ENCODE measurements around the gene CRB2.

CRB2 gene

DNA sequence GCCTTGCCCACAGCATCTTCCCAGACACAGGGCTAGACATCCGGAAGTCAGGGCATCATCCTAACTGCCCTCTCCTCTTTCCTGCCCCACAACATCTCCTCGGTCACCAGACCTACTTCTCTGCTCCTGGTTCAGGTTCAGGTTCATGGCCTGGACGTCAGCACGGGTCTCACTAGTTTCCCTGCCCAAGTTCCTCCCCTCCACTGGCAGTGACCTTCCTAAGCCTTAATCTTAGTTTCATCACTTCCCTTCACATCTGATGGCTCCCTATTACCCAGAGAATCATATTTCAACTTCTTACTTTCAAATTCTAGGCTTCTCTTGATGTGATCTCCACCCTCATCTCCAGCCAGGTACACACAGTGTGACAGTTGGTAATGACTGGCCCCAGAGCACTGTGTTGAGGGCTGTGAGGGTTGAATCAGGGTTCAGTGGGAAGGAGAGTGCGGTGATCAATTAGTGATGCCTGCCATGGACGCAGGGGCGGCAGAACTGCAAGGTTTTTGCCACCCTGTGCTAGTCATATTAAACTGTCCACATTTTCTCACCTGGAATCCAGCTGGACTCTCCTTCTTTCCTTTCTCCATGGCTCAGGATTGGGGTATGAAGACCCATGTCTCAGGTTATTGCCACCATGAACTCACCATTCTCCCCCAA lies 34.3 kb upstream of the CRB2 start:
- Histone ChIP-seq H3K36me3 (replicated peaks; ENCODE audit: insufficient read depth, low read length) (no peaks in the 10 kb centered on the region), H3K9me2 (replicated peaks; ENCODE audit: insufficient read depth, low read length) (no peaks in the 10 kb centered on the region), H3K79me2 (ENCODE audit: low read length) (no peaks in the 10 kb centered on the region), H3K9ac (ENCODE audit: low read length) (peak overlapping the region; percentile 50; the same call in 1 of the 2 replicates), H3K9me3 (replicated peaks; ENCODE audit: insufficient read depth, low read length) (no peaks in the 10 kb centered on the region), H3F3A (ENCODE audit: insufficient read depth, low read length) (peaks cover 10% of the 10 kb centered on the region), H3K4me1 (ENCODE audit: low read length) (peaks cover 41% of the 10 kb centered on the region), H3K27me3 (replicated peaks; ENCODE audit: insufficient read depth, low read length) (no peaks in the 10 kb centered on the region), H3K4me2 (ENCODE audit: low read depth, low read length) (peak overlapping the region; percentile 88), H3K27ac (ENCODE audit: low read length) (peak overlapping the region; percentile 85), H3K4me3 (ENCODE audit: low read length) (peak overlapping the region; percentile 34), H2AFZ (ENCODE audit: low read length) (peak overlapping the region; percentile 70), H4K20me1 (ENCODE audit: insufficient read depth, low read length) (no peaks in the 10 kb centered on the region)
- DNase-seq, result peak; percentile 3
- TF ChIP-seq EZH2 (optimal IDR thresholded peaks at IDR 0.05; ENCODE audit: low read depth, low read length) (no peak), EZH2phosphoT487 (IDR thresholded peaks at IDR 0.05; ENCODE audit: low read length) (no peak)
- TF ChIP-seq, protein P1, sequence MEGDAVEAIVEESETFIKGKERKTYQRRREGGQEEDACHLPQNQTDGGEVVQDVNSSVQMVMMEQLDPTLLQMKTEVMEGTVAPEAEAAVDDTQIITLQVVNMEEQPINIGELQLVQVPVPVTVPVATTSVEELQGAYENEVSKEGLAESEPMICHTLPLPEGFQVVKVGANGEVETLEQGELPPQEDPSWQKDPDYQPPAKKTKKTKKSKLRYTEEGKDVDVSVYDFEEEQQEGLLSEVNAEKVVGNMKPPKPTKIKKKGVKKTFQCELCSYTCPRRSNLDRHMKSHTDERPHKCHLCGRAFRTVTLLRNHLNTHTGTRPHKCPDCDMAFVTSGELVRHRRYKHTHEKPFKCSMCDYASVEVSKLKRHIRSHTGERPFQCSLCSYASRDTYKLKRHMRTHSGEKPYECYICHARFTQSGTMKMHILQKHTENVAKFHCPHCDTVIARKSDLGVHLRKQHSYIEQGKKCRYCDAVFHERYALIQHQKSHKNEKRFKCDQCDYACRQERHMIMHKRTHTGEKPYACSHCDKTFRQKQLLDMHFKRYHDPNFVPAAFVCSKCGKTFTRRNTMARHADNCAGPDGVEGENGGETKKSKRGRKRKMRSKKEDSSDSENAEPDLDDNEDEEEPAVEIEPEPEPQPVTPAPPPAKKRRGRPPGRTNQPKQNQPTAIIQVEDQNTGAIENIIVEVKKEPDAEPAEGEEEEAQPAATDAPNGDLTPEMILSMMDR (IDR thresholded peaks at IDR 0.05; ENCODE audit: low read length), result no peak

DNA sequence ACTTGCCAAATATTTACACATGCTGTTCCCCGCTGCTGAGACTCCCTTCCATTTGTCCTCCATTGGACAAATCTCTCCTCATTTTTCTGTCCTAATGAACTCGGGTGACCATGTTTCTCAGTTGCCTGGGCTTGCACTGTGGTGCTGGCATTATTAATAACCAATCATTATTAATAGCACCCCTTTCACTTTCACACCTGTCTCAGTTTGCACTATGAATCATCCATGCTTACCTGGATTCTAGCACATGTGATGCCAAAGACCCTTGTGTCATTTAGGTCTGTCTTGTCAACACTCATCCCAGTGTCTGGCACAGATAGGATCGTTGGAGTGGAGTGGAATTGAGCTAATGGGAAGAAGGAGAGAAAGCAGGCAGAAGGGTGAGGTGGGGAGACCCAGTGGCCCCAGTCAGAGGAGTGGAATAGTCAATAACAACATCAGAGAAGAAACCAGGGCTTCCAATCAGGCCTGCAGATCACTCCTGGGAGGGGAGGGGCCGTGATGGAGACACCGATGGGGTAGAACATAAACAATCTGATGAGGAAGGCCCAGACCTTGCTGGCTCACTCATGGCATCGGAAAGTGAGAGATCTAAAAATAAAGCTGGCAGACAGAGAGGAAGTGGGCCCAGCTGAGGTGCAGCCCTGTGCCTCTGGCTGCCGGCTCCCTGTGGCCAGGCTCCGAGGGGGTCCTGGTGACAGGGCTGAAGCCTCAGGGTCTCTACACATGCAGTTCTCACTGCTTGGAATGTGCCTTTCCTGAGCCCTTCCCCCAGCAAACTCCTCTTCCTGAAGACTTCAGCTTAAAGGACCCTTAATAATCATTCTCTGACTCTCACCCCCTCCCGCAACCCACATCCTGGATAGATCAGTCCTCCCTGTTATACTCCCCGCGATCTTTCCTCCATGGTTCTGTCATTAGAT lies 33.5 kb upstream of the CRB2 start:
- H2AFZ ChIP-seq (ENCODE audit: low read length), result peak overlapping the region; percentile 70

DNA sequence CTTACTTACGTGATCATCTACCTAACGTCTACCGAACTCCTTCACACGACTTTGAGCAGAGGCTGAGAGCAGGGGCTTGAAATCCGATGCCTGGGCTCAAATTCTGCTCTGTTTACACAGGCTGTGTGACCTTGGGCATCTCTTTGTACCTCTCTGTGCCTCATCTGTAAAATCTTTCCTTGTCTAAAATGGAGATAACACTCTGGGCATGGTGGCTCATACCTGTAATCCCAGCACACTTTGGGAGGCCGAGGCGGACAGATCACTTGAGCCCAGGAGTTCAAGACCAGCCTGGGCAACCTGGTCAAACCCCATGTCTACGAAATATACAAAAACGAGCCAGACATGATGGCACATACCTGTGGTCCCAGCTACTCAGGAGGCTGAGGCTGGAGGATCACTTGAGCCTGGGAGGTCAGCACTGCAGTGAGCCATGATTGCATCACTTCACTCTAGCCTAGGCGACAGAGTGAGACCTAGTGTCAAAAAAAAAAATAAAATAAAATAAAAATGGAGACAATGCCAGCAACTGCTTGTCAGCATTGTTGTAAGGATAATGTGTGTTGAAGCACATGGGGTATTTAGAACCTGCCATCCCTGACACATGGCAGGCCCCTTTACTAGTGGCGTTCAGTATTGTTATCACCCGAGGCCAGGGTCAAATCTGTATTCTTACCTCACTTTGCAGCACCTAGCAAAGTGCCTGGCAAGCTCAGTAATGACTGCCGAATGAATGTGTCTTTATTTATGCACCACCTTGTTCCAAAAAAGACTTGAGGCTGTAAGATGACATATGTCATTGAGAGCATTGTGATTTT lies 32.6 kb upstream of the CRB2 start:
- Histone ChIP-seq H3K4me3 (ENCODE audit: low read length) (peak overlapping the region; percentile 34), H3K4me1 (ENCODE audit: low read length) (peaks cover 43% of the 10 kb centered on the region), H3K4me2 (ENCODE audit: low read depth, low read length) (peak overlapping the region; percentile 88), H3K79me2 (ENCODE audit: low read length) (no peaks in the 10 kb centered on the region), H3K9me2 (replicated peaks; ENCODE audit: insufficient read depth, low read length) (no peaks in the 10 kb centered on the region), H3K9ac (ENCODE audit: low read length) (peak overlapping the region; percentile 50), H3K27ac (ENCODE audit: low read length) (peak overlapping the region; percentile 85), H3K27me3 (replicated peaks; ENCODE audit: insufficient read depth, low read length) (no peaks in the 10 kb centered on the region), H4K20me1 (ENCODE audit: insufficient read depth, low read length) (no peaks in the 10 kb centered on the region), H2AFZ (ENCODE audit: low read length) (peak overlapping the region; percentile 70), H3K9me3 (replicated peaks; ENCODE audit: insufficient read depth, low read length) (no peaks in the 10 kb centered on the region), H3K36me3 (replicated peaks; ENCODE audit: insufficient read depth, low read length) (no peaks in the 10 kb centered on the region), H3F3A (ENCODE audit: insufficient read depth, low read length) (peaks cover 10% of the 10 kb centered on the region)
- TF ChIP-seq, protein P1 (IDR thresholded peaks at IDR 0.05; ENCODE audit: low read length), result no peak
- no peak for TF ChIP-seq EZH2phosphoT487 (IDR thresholded peaks at IDR 0.05; ENCODE audit: low read length)
- TF ChIP-seq EZH2 (optimal IDR thresholded peaks at IDR 0.05; ENCODE audit: low read depth, low read length), result no peak
- no peak for DNase-seq

More for the DNA sequence above, 33.5 kb upstream of the CRB2 start:
- Histone ChIP-seq H3K9me3 (replicated peaks; ENCODE audit: insufficient read depth, low read length) (no peaks in the 10 kb centered on the region), H3K27me3 (replicated peaks; ENCODE audit: insufficient read depth, low read length) (no peaks in the 10 kb centered on the region), H3K9me2 (replicated peaks; ENCODE audit: insufficient read depth, low read length) (no peaks in the 10 kb centered on the region), H3K4me3 (ENCODE audit: low read length) (peak overlapping the region; percentile 34), H3K36me3 (replicated peaks; ENCODE audit: insufficient read depth, low read length) (no peaks in the 10 kb centered on the region), H3K79me2 (ENCODE audit: low read length) (no peaks in the 10 kb centered on the region), H3K27ac (ENCODE audit: low read length) (peak overlapping the region; percentile 85), H3K4me1 (ENCODE audit: low read length) (peaks cover 43% of the 10 kb centered on the region), H4K20me1 (ENCODE audit: insufficient read depth, low read length) (no peaks in the 10 kb centered on the region), H3F3A (ENCODE audit: insufficient read depth, low read length) (peaks cover 10% of the 10 kb centered on the region), H3K4me2 (ENCODE audit: low read depth, low read length) (peak overlapping the region; percentile 88), H3K9ac (ENCODE audit: low read length) (peak overlapping the region; percentile 50)
- DNase-seq, result peak; percentile 83
- no peak for TF ChIP-seq EZH2phosphoT487 (IDR thresholded peaks at IDR 0.05; ENCODE audit: low read length)
- TF ChIP-seq EZH2 (optimal IDR thresholded peaks at IDR 0.05; ENCODE audit: low read depth, low read length), result no peak
- TF ChIP-seq, protein P1 (IDR thresholded peaks at IDR 0.05; ENCODE audit: low read length), result no peak

Measured in MM.1S (cell line).